A549 (cell line): Measurements from ENCODE around the gene ASB14. TPM values are rescaled to one million over a fixed set of nuclear protein-coding genes. Genes with fewer than 3 reads are reported as not detected.
"Not testable (repeated sequence)": the region's sequence is repeated elsewhere in the genome, so short reads cannot be mapped to it uniquely, and the experiment has no call there.

Source experiments
- ATAC-seq, 2 experiments: fragments of 200-7000 bp in 1 of 2; fragments of >200 bp in 1 of 2; cut with Nextera tagmentation in 1 of 2; cut with Tn5 transposase in 1 of 2; 3 replicates each; pipeline versions ENCODE4 v1.8.0 to v1.9.1; 2018 to 2020; ENCODE audit warnings: mild to moderate bottlenecking in 1 of 2, moderate library complexity in 1 of 2
- CTCF ChIA-PET: fragments of 300-600 bp; sonication (Branson Sonifier 250); formaldehyde crosslinking; extraction: SDS; loops from one replicate; lab custom pipeline; 2021; ENCODE audit warnings: antibody characterized with exemption, inconsistent platforms; lab: Yijun Ruan, JAX
- POLR2A ChIA-PET: fragments of 350-600 bp; formaldehyde crosslinking; extraction: SDS; loops from one replicate; lab custom pipeline; 2021; ENCODE audit warnings: antibody characterized with exemption, inconsistent platforms; lab: Yijun Ruan, JAX
- DNase-seq, 2 experiments: peaks; one replicate each; pipeline versions ENCODE4 v3.0.0 to v3.0.0-alpha.2; 2011 to 2016; ENCODE audit warnings: low read depth in 1 of 2, low spot score in 1 of 2
- FAIRE-seq: peaks from 2 replicates; lab custom pipeline; 2011; peaks lifted over from hg19 to GRCh38; lab: Jason Lieb, UNC
- H3K27ac ChIP-seq, 2 experiments: fragments of >200 bp; sonication (Bioruptor Twin); formaldehyde crosslinking; 3 replicates each; pipeline ENCODE4 v1.5.1; 2016 to 2017
- H3K4me1 ChIP-seq: fragments of >200 bp; sonication (Bioruptor Twin); formaldehyde crosslinking; 3 replicates; pipeline ENCODE4 v1.6.1; 2016
- H3K4me2 ChIP-seq: fragments of >200 bp; sonication (Bioruptor Twin); formaldehyde crosslinking; 3 replicates; pipeline ENCODE4 v1.6.1; 2016
- H3K4me3 ChIP-seq: fragments of >200 bp; sonication (Bioruptor Twin); formaldehyde crosslinking; 3 replicates; pipeline ENCODE4 v1.5.1; 2016
- H3K9me3 ChIP-seq: fragments of >200 bp; sonication (Bioruptor Twin); formaldehyde crosslinking; 3 replicates; pipeline ENCODE4 v1.6.1; 2016
- CBX2 ChIP-seq: fragments of 200-600 bp; sonication (generic); IDR thresholded peaks from 2 replicates; pipeline ENCODE4 v1.6.1; 2016; ENCODE audit warnings: low read depth, mild to moderate bottlenecking, borderline replicate concordance
- CBX8 ChIP-seq: fragments of 200-600 bp; sonication (generic); IDR thresholded peaks from 2 replicates; pipeline ENCODE4 v1.6.1; 2016
- CEBPB ChIP-seq, 2 experiments: fragments of >200 bp in 1 of 2; sonication (Bioruptor Twin) in 1 of 2; formaldehyde crosslinking in 1 of 2; IDR thresholded peaks; 2 replicates each; pipeline ENCODE4 v1.6.1; 2012 to 2016
- CHD2 ChIP-seq: fragments of 150-350 bp; IDR thresholded peaks from 2 replicates; pipeline ENCODE4 v1.6.1; 2014; ENCODE audit warnings: low read length; ENCODE audit not compliant: partially characterized antibody
- CHD4 ChIP-seq: fragments of 200-600 bp; sonication (generic); IDR thresholded peaks from 2 replicates; pipeline ENCODE4 v1.6.1; 2016; ENCODE audit warnings: antibody characterized with exemption, mild to moderate bottlenecking, borderline replicate concordance
- CTCF ChIP-seq: fragments of >200 bp; sonication (Bioruptor Twin); formaldehyde crosslinking; IDR thresholded peaks from 3 replicates; pipeline ENCODE4 v1.5.1; 2016
- EHMT2 ChIP-seq: fragments of 200-600 bp; sonication (generic); IDR thresholded peaks from 2 replicates; pipeline ENCODE4 v1.6.1; 2016; ENCODE audit warnings: antibody characterized with exemption, low read depth, mild to moderate bottlenecking, moderate library complexity
- EP300 ChIP-seq, 2 experiments: fragments of >200 bp; sonication (Bioruptor Twin); formaldehyde crosslinking; IDR thresholded peaks; 2 replicates in 1 of 2; 3 replicates in 1 of 2; pipeline ENCODE4 v1.6.1; 2016 to 2017
- ESRRA ChIP-seq: fragments of 150-350 bp; IDR thresholded peaks from 2 replicates; pipeline ENCODE4 v1.6.1; 2014; ENCODE audit warnings: mild to moderate bottlenecking, low read length, borderline replicate concordance
- FOSB ChIP-seq: fragments of 250-450 bp; sonication (Bioruptor Pico); IDR thresholded peaks from 2 replicates; pipeline ENCODE4 v1.5.0; 2020; ENCODE audit warnings: mild to moderate bottlenecking, moderate library complexity
- FOXS1 ChIP-seq: fragments of 250-450 bp; sonication (Bioruptor Pico); IDR thresholded peaks from 2 replicates; pipeline ENCODE4 v1.5.0; 2020; ENCODE audit warnings: mild to moderate bottlenecking, moderate library complexity
- GATA3 ChIP-seq: IDR thresholded peaks from 2 replicates; pipeline ENCODE4 v1.6.1; 2012; ENCODE audit warnings: borderline replicate concordance
- HOXB13 ChIP-seq: fragments of 250-450 bp; sonication (Bioruptor Pico); IDR thresholded peaks from 2 replicates; pipeline ENCODE4 v1.5.0; 2020; ENCODE audit warnings: low read depth, mild to moderate bottlenecking, moderate library complexity
- HOXB5 ChIP-seq: fragments of 250-450 bp; sonication (Bioruptor Pico); IDR thresholded peaks from 2 replicates; pipeline ENCODE4 v1.5.0; 2020; ENCODE audit warnings: mild to moderate bottlenecking, moderate library complexity
- JUN ChIP-seq, 2 experiments: fragments of >200 bp; sonication (Bioruptor Twin); formaldehyde crosslinking; IDR thresholded peaks; 2 replicates in 1 of 2; 3 replicates in 1 of 2; pipeline ENCODE4 v1.6.1; 2016 to 2017
- NR3C1 ChIP-seq: fragments of >200 bp; sonication (Bioruptor Twin); formaldehyde crosslinking; IDR thresholded peaks from 3 replicates; pipeline ENCODE4 v1.6.1; 2017
- POLR2AphosphoS2 ChIP-seq: conservative IDR thresholded peaks from 2 replicates; pipeline ENCODE4 v1.6.1; 2012; ENCODE audit warnings: low read length, improper control_type of control experiment, inconsistent platforms
- RAD21 ChIP-seq, 2 experiments: fragments of >200 bp in 1 of 2; sonication (Bioruptor Twin) in 1 of 2; formaldehyde crosslinking in 1 of 2; IDR thresholded peaks in 1 of 2; conservative IDR thresholded peaks in 1 of 2; 2 replicates in 1 of 2; 3 replicates in 1 of 2; pipeline ENCODE4 v1.6.1; 2012 to 2018; ENCODE audit warnings: inconsistent platforms in 1 of 2
- RCOR1 ChIP-seq: fragments of 150-350 bp; IDR thresholded peaks from 2 replicates; pipeline ENCODE4 v1.6.1; 2014; ENCODE audit warnings: antibody characterized with exemption, low read length, low read depth
- RNF2 ChIP-seq: fragments of 200-600 bp; sonication (generic); IDR thresholded peaks from 2 replicates; pipeline ENCODE4 v1.6.1; 2016; ENCODE audit warnings: low read depth, mild to moderate bottlenecking, antibody characterized with exemption, moderate library complexity, borderline replicate concordance
- SREBF2 ChIP-seq: fragments of 450-650 bp; IDR thresholded peaks from 2 replicates; pipeline ENCODE4 v1.6.1; 2014; ENCODE audit warnings: mild to moderate bottlenecking, moderate library complexity
- TP53 ChIP-seq: fragments of 250-450 bp; sonication (Bioruptor Pico); IDR thresholded peaks from 2 replicates; pipeline ENCODE4 v1.5.0; 2021; ENCODE audit warnings: mild to moderate bottlenecking, moderate library complexity
- ZFP36 ChIP-seq: fragments of 450-650 bp; IDR thresholded peaks from 2 replicates; pipeline ENCODE4 v1.6.1; 2014; ENCODE audit warnings: borderline replicate concordance; ENCODE audit not compliant: partially characterized antibody
- WGBS: methylation state at CpG from one replicate; pipeline ENCODE4 v1.1.6; 2017; ENCODE audit errors: missing lambda C conversion rate; 5-methylcytosine and 5-hydroxymethylcytosine counted together
- polyA plus RNA-seq, 4 experiments: library from polyadenylated mRNA; depleted of rRNA in 3 of 4; stranded (reverse); fragments of >200 nt; fragmentation: RNase III in 1 of 4; extraction: RNeasy Plus Mini Kit Qiagen cat#74134 plus additional on column Dnase treatment in 1 of 4; gene quantifications; 2 replicates in 3 of 4; 3 replicates in 1 of 4; pipeline ENCODE4 v1.2.3, GENCODE V29; 2011 to 2017
- TF ChIP-seq, protein P1 (sequence below): fragments of 250-450 bp; sonication (Bioruptor Pico); IDR thresholded peaks from 2 replicates; pipeline ENCODE4 v1.5.0; 2021; ENCODE audit warnings: mild to moderate bottlenecking, moderate library complexity, borderline replicate concordance
- TF ChIP-seq, protein P2 (sequence below): fragments of 450-650 bp; IDR thresholded peaks from 2 replicates; pipeline ENCODE4 v1.6.1; 2014; ENCODE audit warnings: antibody characterized with exemption

ASB14 gene
- polyA plus RNA-seq, 2 of the 4 experiments (the other 2 are of a cell fraction): not detected

GRCh38 chr3:57314204-57314603 lies 21.7 kb upstream of the ASB14 start:
- ChIA-PET POLR2A (no interaction called here), CTCF (no interaction called here)
- no peak overlapping the region for H3K4me3 ChIP-seq
- H3K4me2 ChIP-seq: no peak overlapping the region
- H3K27ac ChIP-seq: no peak overlapping the region
- TF ChIP-seq EP300 (IDR thresholded peaks at IDR 0.05) (no peak), TP53 (CRISPR knock-in tag) (no peak), RAD21 (conservative IDR thresholded peaks at IDR 0.05 in 1 of 2, IDR thresholded peaks at IDR 0.05 in 1 of 2) (no peak), ESRRA (no peak), GATA3 (no peak), CBX8 (no peak), CHD4 (no peak), ZFP36 (no peak), CHD2 (no peak), JUN (IDR thresholded peaks at IDR 0.05) (no peak), RNF2 (no peak)
- TF ChIP-seq, protein P1, sequence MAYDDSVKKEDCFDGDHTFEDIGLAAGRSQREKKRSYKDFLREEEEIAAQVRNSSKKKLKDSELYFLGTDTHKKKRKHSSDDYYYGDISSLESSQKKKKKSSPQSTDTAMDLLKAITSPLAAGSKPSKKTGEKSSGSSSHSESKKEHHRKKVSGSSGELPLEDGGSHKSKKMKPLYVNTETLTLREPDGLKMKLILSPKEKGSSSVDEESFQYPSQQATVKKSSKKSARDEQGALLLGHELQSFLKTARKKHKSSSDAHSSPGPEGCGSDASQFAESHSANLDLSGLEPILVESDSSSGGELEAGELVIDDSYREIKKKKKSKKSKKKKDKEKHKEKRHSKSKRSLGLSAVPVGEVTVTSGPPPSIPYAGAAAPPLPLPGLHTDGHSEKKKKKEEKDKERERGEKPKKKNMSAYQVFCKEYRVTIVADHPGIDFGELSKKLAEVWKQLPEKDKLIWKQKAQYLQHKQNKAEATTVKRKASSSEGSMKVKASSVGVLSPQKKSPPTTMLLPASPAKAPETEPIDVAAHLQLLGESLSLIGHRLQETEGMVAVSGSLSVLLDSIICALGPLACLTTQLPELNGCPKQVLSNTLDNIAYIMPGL (CRISPR knock-in tag): no peak
- FAIRE-seq (no peak), ATAC-seq (no peak), DNase-seq (no peak)
- WGBS: 76% methylated on average over 3 of the region's 3 CpGs
- H3K9me3 ChIP-seq: peaks cover 16% of the 10 kb centered on the region; the same call in 2 of the 3 replicates
- no peaks in the 10 kb centered on the region for H3K4me1 ChIP-seq

DNA sequence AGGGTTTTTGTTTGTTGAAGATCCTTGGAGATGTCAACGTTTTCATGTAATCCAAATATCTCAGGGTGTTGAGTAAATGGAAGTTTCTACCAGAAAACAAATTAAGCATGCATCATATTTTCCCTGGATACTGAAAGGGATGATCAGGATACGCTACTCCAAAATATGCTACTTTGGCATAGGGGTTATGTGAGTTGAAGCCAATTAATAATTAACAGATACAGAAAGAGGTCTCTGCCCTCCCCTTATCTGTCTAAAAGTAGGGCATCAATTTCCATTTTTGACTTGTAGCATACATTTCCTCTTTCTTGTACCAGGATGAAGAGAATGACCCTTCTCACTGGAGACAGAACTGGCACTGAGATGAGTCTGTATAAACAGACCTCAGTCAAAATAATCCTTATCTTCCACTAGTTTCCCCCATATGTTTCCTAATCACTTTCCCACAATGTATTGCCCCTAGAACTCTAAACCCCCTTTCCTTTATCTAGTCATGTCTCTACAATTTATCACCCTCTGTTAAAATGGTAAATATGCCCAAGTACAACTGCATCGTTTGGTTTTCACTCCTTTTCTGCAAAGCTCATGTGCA lies 17.4 kb upstream of the ASB14 start:
- no peak overlapping the region for H3K4me2 ChIP-seq
- DNase-seq (no peak), ATAC-seq (no peak)
- CTCF ChIA-PET: no interaction called here
- TF ChIP-seq CTCF: no peak
- no peak for TF ChIP-seq EHMT2
- TF ChIP-seq HOXB13 (CRISPR knock-in tag): no peak
- TF ChIP-seq HOXB5 (CRISPR knock-in tag): no peak
- TF ChIP-seq ZFP36: no peak
- TF ChIP-seq CEBPB (IDR thresholded peaks at IDR 0.05): no peak
- TF ChIP-seq CHD4: no peak
- no peak for TF ChIP-seq FOXS1
- no peak for TF ChIP-seq NR3C1
- TF ChIP-seq, protein P2, sequence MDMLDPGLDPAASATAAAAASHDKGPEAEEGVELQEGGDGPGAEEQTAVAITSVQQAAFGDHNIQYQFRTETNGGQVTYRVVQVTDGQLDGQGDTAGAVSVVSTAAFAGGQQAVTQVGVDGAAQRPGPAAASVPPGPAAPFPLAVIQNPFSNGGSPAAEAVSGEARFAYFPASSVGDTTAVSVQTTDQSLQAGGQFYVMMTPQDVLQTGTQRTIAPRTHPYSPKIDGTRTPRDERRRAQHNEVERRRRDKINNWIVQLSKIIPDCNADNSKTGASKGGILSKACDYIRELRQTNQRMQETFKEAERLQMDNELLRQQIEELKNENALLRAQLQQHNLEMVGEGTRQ: no peak
- no peak for TF ChIP-seq POLR2AphosphoS2
- TF ChIP-seq FOSB (CRISPR knock-in tag): no peak
- TF ChIP-seq SREBF2: no peak
- no peak for TF ChIP-seq RCOR1
- TF ChIP-seq CBX2: no peak
- TF ChIP-seq, all 56 proteins: peak for 0
- H3K9me3 ChIP-seq: no peaks in the 10 kb centered on the region
- no peak for FAIRE-seq
- WGBS: 33% methylated on average over 3 of the region's 3 CpGs
- no peak overlapping the region for H3K27ac ChIP-seq
- H3K4me3 ChIP-seq: no peak overlapping the region
- H3K4me1 ChIP-seq: no peaks in the 10 kb centered on the region
- POLR2A ChIA-PET: no interaction called here

DNA sequence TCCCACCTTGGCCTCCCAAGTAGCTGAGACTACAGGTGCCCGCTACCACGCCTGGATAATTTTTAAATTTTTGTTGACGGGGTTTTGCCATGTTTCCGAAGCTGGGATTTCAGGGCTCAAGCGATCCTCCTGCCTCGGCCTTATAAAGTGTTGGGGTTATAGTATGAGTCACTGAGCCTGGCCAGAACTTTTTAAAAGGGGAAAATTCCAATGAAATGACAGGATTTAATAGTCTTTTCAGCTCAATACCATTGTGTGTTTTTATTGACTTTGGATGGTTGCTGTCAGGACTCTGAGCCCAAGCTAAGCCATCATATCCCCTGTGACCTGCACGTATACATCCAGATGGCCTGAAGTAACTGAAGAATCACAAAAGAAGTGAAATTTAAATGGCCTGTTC lies 11.0 kb upstream of the ASB14 start:
- CTCF ChIA-PET, H3K4me1 ChIP-seq, H3K4me2 ChIP-seq, FAIRE-seq, DNase-seq, H3K27ac ChIP-seq, ATAC-seq, H3K4me3 ChIP-seq, H3K9me3 ChIP-seq, POLR2A ChIA-PET: not testable (repeated sequence)
- 76% methylated on average over 7 of the region's 7 CpGs for WGBS
